CD4-positive, alpha-beta T cell treated with Interleukin-21 for 1 hour (primary cell): ENCODE data around the gene S100A3.

Source experiments
- DNase-seq: peaks from one replicate; pipeline ENCODE4 v3.0.0-alpha.2; 2020

Gene S100A3

GRCh38 chr1:153507926-153508583 lies 41.0 kb downstream of the S100A3 start:
- DNase-seq = no peak

GRCh38 chr1:153506831-153507413 lies 42.1 kb downstream of the S100A3 start:
- DNase-seq = no peak

DNA sequence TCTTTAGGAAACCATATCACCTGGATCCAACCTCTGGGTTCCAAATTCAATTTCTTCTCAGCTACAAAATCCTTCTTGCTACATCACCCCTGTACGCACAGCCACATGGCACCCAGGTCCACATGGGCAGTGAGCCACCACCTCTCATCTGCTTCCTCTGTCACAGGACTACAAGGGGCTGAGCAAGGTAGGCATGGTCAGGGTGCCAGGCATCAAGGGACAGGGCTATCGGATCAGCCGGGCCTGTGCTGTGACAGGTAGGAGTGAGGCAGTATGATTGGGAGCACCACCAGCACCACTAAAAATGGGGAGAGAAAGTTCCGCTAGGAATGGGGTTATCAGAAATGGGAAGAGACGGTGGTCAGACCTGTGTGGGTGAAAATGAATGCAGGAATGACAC lies 42.7 kb downstream of the S100A3 start:
- no peak for DNase-seq

DNA sequence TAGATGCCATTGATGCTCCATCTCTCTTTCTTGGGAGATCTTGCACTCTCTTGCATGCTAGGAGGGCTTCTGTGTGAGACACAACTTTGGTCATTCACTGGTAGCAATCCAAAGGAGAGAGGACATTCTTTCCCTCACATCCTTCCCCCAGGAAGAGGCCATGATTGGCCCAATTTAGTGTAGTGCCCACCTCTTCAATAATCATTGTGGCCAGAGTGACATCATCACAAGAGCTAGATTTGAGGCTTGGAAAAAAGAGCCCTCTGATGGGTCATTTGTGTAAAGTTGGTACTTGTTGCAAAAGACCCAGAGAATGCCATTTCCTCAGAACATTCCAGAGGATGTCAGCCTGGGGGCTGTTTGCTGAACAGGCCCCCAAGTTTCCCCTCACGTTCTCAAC lies 43.5 kb downstream of the S100A3 start:
- no peak for DNase-seq

DNA sequence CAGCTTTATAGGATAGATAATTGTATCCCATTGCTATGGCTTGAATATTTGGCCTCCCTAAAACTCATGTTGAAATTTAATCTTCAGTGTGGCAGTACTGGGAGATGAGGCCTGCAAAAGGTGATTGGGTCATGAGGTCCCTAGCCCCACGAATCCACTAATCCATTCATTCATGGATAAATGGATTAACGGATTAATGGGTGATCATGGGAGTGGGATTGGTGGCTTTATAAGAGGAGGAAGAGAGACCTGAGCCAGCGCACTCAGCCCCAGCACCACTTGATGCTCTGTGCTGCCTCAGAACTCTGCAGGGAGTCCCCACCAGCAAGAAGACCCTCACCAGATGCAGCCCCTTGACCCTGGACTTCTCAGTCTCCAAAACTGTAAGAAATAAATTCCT lies 45.3 kb downstream of the S100A3 start:
- DNase-seq = no peak

GRCh38 chr1:153498746-153499145 lies 50.3 kb downstream of the S100A3 start:
- DNase-seq = no peak
